IPS-NIHi7 (cell line): ENCODE data around the gene RAD23B.
"Not testable (repeated sequence)": the region's sequence is repeated elsewhere in the genome, so short reads cannot be mapped to it uniquely, and the experiment has no call there.

Source experiments
- DNase-seq: peaks from one replicate; pipeline ENCODE4 v3.0.0; 2012; ENCODE audit warnings: mixed read lengths; ENCODE audit errors: extremely low spot score

The RAD23B gene

DNA sequence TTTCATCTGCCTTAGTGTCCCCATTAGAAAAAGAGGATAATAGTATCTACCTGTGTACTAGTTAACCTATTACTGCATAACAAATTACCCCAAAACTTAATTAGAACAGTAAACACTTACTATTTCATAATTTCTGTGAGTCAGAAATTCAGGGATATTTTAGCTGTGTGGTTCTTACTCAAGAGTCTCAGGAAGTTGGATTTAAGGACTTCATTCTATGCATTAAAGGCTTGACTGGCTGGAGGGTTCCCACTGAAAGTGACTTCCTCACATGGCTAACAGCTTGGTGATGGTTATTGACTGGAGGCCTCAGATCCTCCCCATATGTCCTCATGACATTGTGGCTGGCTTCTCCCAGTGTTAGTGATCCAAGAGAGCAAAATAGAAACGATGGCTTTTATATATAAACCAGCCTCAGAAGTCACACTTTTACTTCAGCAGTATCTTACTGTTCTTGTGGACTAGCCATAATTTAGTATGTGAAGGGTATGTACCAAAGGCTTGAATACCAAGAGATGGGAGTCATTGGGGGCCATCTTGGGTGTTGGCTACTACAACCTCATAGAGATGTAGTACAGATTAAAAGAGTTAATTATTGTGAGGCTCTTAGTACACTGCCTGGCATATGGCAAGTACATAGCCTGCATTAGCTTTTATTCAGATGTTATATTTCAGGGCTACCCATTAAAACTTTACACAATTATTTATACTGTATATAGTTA lies 9.9 kb downstream of the RAD23B start:
- DNase-seq, result no peak

DNA sequence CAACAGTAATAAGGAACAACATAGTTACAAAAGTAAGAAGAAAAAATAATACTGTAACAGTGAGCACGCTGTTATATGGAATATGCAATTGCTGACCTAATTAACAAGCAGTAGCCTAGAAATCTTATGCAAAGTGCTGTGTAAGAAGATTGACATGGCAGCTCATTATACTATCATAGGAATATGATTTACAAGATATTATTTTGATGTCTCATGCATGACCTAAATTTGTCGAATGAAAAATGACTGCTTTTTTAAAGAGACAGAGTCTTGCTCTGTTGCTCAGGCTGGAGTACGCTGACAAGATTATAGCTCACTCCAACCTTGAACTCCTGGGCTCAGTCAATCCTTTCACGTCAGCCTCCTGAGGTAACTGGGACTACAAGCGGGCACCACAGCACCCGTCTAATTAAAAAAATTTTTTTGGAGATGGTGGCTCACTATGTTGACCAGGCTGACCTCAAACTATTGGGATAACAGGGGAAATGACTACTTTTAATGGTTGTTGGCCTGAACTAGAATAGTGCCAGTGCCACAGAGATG lies 10.5 kb downstream of the RAD23B start:
- no peak for DNase-seq

DNA sequence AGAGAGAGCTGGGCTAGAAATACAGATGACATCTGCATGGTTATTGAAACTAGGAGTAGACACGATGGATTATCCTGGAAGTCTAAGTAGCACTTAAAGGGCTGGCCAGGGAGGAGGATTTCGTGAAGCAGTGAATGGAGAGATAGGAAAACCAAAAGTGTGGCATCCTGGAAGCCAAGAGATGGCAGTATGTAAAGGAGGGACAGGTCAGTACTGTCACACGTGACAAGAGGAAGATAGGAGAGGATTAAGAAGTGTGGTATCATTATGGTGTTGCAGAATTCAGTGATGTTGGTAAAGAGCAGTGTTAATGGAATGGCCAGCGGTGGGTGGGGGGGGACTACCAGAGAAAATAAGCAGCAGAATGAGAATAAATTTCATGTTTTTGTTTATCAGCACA lies 11.7 kb downstream of the RAD23B start:
- no peak for DNase-seq

DNA sequence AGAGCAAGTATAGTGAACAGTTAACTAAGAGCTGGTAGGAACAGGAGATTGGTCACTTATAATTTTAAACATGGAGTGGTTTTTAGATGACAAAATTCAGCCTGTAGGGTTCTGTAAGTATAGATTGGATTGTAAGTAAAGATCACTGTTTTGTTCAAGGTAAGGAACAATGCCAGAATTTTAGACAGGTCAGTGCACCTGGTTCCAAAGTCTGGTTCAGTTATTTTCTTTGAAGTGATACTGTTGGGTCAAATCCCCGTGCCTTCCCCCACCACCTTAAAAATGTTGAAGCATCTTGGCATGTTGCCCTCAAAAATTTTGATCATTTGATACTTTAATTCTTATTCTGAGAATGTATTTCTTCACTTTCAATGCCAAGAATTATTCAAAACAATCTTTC lies 12.9 kb downstream of the RAD23B start:
- DNase-seq, result no peak

DNA sequence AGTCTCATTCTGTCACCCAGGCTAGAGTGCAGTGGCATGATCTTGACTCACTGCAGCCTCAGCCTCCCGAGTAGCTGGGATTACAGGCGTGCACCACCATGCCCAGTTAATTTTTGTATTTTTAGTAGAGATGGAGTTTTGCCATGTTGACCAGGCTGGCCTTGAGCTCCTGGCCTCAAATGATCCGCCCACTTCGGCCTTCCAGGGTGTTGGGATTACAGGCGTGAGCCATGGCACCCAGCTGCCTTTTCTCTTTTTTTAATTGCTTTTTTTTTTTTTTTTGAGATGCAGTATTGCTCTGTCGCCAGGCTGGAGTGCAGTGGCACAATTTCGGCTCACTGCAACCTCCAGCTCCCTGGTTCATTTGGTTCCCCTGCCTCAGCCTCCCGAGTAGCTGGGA lies 13.5 kb downstream of the RAD23B start:
- DNase-seq, result not testable (repeated sequence)

DNA sequence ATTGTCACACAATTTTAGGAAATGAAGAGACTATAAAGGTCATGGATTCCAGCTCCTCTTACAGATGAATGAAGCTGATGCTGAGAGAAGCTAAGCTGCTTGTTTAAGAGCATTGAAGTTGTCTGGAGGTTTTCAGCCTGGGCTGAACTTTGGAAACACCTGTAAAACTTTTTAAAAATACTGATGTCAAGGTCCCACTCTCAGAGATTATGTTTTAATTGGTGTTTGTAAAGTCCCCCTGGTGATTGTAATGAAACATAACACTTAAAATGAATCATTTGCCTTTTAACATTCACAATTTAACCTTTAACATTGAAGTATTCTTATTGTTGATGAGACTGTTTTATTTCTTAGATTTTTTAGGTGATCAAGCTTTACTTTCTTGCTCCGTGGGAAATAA lies 16.4 kb downstream of the RAD23B start:
- no peak for DNase-seq

DNA sequence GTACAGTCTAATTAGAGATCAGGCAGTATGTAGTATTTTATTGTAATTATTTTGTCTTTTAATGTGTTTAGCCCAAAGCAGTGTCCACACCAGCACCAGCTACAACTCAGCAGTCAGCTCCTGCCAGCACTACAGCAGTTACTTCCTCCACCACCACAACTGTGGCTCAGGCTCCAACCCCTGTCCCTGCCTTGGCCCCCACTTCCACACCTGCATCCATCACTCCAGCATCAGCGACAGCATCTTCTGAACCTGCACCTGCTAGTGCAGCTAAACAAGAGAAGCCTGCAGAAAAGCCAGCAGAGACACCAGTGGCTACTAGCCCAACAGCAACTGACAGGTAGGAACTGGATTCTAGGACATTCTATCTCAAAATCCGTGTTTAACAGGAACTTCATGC lies 23.2 kb downstream of the RAD23B start:
- DNase-seq, result no peak

DNA sequence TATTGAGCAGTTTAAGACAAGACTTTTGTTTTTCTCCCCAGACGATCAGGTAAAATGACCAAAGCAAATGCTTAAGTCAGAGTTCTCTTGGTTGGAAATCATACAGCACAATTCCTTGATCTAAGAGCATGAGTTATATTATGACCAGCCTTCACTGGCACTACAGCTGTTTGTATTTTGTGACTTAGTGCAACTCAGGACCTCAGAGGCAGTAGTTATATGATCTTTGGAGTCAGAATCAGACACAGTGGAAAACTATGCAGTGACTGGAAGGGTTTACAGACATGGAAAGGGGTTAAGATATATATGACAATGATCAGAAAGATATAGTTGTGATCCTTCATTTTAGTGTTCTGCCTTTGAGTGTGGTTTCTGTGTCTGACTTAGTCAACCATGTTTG lies 24.3 kb downstream of the RAD23B start:
- no peak for DNase-seq

DNA sequence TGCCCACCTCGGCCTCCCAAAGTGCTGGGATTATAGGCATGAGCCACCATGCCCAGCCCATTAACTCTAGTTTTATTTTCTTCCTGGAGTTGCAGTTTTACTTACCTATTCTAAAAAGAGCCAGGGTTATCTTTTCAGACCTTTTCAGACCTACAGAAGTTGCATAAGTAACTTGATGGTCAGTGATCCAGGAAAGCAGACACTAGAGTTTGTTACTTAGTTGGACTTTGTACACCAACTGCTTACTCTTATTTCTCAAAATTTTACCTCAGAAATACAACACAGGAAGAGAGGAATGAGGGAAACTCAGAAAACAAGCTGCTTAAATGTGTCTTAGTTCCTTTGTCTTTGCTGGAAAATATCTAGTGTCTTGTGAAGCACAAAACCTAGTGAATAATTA lies 25.4 kb downstream of the RAD23B start:
- no peak for DNase-seq

DNA sequence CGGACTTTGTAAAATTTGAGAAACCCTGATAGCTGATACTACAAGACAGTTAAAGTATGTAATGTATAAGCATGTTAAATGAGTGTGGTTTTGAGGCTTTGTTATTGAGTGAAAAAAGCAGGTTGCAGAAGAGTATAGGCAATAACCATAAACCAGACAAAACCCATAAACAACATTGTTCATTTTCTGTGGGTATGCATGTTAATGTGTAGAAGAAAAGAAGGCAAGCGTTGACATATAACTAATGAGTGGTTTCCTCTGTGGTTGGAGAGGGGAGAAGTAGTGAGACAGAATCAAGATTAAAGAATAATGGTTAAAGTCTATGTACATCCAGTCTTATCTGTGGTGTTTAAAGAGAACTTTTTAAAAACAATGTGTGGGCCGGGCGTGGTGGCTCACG lies 26.2 kb downstream of the RAD23B start:
- no peak for DNase-seq

DNA sequence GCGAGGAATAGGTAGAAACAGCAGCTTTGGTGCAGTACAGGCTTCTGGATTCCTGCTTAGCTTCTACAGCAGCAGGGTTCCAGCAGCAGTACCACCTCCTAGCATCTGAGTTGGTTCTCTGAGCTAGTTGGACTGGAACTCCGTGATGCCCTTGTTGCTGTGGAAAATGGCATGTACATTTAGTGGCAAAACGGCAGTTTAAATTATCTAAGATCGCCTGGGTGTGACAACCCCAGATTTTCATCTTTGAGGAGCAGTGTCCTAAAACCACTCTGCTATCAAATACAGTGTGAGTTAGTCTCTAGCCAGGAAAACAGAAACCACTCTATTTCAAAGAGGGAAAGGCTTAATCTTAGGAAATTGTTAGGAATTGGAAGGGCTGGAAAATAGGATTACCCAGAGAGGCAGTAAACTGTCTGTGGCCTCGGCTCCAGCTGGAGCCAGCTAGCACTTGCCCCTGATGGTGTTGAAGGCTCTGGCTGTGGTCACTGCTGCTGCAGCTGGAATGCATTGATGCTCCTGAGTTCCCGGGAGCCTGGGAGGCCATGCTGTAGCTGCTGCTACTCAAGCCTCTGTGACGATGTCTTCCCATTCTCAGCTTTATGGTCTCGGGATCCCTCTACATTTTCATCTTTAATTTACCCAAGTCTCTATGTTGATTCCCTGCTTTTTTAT lies 29.4 kb downstream of the RAD23B start:
- peak; percentile 28 for DNase-seq

DNA sequence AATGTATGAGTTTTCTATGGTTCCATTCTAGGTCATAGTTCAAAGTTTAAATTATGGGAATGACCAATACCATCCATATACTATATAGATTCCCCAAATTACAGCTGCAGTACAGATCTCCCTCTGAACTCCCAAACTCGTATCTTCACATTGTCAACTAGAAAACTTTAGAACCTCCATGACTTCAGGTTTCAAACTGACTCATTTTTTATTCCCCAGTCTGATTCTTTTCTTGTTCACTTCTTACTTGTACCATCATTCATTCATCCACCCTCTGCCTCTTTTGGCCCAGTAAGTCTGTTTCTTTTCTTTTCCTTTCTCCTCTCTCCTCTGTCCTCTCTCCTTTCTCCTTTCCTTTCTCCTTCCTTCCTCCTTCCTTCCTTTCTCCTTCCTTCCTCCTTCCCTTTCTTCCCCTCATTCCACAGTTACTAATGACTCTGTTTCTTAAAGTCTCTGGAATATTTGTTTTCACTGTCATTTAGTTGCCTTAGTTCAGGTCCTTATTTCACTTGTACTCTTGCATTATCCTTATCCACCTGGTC lies 30.5 kb downstream of the RAD23B start:
- DNase-seq, result no peak

DNA sequence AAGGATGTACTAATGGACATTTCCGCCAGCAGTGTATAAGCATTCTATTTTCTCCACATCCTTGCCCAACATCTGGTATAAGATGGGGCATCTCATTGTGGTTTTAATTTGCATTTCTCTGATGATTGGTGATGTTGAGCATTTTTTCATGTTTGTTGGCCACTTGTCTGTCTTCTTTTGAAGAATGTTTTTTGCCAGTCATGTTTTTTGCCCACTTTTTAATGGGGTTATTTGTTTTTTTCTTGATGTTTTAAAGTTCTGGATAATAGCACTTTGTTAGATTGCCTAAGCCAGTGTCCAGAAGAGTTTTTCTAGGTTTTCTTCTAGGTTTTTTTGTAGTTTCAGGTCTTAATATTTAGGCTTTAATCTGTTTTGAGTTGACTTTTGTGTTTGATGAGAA lies 31.7 kb downstream of the RAD23B start:
- no peak for DNase-seq

DNA sequence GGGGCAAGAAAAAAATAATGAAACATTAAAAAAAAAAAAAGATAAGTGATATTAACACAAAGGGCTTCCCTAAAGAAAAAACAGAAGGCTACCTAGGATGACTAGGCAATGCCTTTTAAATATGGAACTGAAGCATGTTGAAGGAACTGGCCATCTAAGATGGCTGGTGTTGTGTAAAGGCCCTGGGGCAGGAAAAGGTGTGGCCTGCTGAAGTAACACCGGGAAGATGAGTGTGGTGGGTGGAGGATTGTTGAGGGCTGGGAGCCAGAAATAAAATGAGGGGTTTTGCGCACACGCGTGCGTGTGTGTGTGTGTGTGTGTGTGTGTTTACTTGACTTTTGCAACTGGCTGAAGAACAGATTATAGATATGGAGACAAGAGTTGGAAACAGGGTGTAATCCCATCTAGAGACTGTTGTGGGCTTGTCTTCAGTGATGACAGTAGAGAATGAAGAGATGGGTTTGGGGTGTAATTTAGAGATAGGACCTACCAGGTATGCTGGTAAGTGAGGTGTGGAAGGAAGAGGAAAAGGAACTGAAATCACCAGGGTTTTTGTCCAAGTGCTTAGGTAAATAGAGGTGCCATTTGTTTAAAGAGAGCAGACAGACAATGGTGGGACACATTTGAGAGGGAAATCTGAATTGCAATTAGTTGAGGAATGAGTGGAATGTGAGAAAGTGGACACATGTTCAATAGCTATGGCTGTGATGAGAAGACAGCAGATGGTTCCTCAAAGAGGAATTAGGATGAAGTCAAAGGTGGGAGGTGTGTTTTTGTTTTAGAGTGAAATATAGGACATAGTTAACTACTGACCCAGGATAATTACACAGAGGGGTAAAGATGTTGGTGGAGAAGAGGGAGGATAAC lies 33.9 kb downstream of the RAD23B start:
- no peak for DNase-seq

DNA sequence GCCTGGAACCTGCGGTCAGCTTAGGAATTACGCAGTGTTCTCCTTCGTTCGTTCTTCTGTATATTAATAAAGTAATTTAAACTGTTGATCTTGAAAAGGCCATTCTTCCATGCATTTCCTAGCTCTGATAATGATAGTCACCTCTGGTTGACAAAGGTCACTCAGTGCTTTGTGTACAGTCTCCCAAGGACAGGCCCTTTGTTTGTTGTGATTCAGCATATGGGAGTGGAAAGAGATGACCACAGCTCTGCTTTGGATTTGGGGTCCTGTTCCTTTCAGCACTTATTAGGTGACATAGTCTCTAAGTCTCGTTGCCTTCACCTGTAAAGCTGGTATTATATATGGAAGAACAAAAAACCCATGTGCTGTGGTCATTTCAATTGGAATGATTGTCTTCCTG lies 39.6 kb downstream of the RAD23B start:
- DNase-seq, result no peak

DNA sequence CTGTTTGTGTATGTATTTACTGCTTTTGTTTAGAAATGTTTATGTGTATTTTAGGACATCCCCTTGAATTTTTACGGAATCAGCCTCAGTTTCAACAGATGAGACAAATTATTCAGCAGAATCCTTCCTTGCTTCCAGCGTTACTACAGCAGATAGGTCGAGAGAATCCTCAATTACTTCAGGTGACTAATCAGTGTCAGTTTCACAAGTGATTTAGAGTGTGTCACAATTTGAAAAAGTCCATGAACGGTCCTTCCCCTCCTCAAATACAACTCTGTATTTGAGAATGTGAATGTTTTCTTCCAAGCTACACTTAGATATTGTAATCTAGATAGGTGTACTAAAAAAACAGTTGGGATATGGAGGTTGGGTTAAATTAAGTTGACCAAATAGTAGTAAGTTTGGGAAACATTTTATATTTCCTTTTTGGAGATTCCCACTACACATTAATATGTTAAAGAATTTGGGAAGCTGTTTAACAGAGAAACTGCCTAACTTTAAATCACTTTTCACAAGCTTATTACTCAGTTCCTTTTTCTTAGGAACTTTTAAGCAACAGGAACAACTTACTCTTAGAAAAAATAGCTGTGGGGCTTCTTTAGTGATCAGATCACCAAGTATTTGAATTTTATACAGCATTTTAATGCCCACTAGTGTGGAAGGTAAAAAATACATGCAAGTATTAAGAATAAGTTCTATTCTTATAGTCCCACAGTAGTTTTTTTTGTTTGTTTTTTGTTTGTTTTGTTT lies 40.9 kb downstream of the RAD23B start:
- DNase-seq, result no peak

DNA sequence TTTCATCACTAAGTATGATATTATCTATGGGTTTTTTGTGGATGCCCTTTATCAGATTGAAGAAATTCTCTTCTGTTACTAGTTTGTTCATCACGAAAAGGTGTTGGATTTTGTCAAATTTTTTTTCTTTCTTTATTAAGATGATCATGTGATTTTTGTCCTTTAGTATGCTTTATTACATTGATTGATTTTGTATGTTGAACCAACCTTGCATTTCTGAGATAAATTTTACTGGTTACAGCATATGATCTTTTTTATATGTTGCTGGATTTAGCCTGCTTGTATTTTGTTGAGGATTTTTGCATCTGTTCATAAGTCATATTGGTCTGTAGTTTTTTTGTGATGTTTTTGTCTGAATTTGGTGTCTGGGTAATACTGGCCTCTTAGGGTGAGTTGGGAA lies 42.8 kb downstream of the RAD23B start:
- DNase-seq, result no peak

DNA sequence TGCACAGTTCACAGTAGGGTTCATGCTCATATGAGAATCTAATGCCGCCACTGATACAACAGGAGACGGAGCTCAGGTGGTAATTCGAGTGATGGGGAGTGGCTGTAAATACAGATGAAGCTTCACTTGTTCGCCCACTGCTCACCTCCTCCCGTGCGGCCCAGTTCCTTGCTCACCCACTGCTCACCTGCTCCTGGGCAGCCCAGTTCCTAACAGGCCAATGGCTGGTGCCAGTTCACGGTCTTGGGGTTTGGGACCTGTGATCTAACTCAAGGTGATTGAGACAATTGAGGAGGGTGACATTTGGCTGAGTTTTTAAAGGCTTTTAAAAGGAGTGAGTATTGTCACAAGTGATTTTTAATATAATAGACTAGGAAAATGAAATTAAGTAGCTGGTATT lies 45.4 kb downstream of the RAD23B start:
- DNase-seq, result no peak

DNA sequence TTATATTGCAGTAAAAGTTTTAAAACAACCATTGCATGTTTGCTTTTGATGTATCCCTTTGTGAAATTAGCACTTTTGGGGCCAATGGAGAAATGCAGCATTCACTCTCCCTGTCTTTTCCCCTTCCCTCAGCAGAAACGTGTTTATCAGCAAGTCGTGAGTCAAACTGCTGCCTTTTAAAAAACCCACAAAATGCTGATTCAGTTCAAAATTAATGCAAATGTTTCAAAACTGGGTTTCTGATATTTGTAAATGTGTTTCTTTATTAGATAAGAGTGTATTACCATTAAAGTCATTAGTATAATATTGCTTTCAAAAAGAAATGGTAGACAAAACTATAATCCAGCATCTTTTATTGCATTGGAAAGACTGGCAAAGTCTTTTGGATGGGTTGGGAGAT lies 47.3 kb downstream of the RAD23B start:
- DNase-seq, result no peak

DNA sequence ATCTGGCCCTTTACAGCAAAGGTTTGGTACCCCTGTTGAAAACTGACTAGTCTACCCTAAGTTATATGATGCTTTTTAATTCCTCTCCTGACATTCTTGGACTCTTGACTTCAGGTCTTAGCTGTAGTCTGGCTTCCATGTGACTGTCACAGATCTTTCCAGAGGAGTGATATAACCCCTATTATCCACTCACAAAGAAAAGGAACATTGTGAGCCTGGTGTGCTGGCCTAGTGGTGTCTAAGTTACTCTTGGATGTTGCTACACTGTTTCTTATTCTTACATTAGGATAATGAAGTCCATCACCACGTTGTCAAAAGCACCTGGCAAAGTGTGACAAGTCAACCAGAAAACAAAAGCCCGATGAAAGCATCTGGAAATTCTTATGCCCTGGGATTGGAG lies 49.8 kb downstream of the RAD23B start:
- DNase-seq, result no peak

DNA sequence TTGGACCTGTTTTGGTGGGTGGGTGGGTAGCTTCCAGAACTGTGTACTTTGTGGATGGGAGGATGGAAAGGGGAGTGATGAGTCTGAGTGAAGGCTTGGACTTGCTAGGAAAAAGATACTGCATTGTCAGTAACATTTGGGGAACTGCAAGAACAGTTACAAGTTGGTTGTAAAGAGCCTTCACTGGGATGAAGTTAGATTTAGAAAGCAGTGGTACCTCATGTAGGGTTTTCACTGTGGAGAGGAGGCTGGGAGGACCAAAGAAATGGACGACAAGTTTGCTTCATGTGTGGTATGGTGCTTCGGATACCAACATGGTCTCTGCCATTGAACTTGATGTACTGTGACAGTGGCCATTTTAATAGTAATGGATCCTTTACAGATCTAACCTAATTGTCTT lies 50.3 kb downstream of the RAD23B start:
- no peak for DNase-seq
